Activated CD4-positive, CD25-positive, alpha-beta regulatory T cell (primary cell): ENCODE results near the gene CCNB2.

ENCODE experiments used
- DNase-seq, 4 experiments: peaks; one replicate each; lab custom pipeline; 2025; lab: John Stamatoyannopoulos, UW

The CCNB2 gene

GRCh38 chr15:59166601-59167265 is 61.8 kb downstream of the CCNB2 start:
- DNase-seq, result no peak

- DNase-seq, result no peak
Measured at GRCh38 chr15:59168536-59168935, 63.6 kb downstream of the CCNB2 start.

- no peak for DNase-seq
Measured at GRCh38 chr15:59169251-59169708, 64.3 kb downstream of the CCNB2 start.

- no peak for DNase-seq
Measured at GRCh38 chr15:59170295-59171066, 65.5 kb downstream of the CCNB2 start.

- no peak for DNase-seq
Measured at GRCh38 chr15:59171067-59171397, 66.1 kb downstream of the CCNB2 start.

- no peak for DNase-seq
Measured at GRCh38 chr15:59172289-59172901, 67.4 kb downstream of the CCNB2 start.

- no peak for DNase-seq
Measured at GRCh38 chr15:59173194-59173593, 68.2 kb downstream of the CCNB2 start.

- DNase-seq, result no peak
Measured at GRCh38 chr15:59174151-59174834, 69.3 kb downstream of the CCNB2 start.
